Measurements from ENCODE around the gene CFB.

- peak in 1 of 3 donors; percentile 4 for TF ChIP-seq CTCF (IDR thresholded peaks at IDR 0.05)
- TF ChIP-seq POLR2A (IDR thresholded peaks at IDR 0.05): peak; percentile 56
- TF ChIP-seq POLR2AphosphoS5 (IDR thresholded peaks at IDR 0.05): peak; percentile 92 to 95 (median 94)
Measured at GRCh38 chr6:31958741-31959739, 13.1 kb downstream of the CFB start, which contains the start of the genes NELFE and SKIC2.
